Measurements from ENCODE around the gene F13B. TPM values are rescaled to one million over a fixed set of nuclear protein-coding genes. Genes with fewer than 3 reads are reported as not detected.

The F13B gene
- total and polyA plus RNA-seq, 2 donors (not counting 3 experiments of a cell fraction or from before 2014, with no cell fraction given) = not detected

GRCh38 chr1:197096137-197096536, 29.1 kb upstream of the F13B start:
- Histone ChIP-seq H3K4me3 (replicated peaks in 1 of 3; ENCODE audit: insufficient read depth in 1 of 3, low read depth in 1 of 3, low read length in 3 of 3) (no peak overlapping the region), H3K9me3 (replicated peaks; ENCODE audit: control insufficient read depth, insufficient read depth, low read length) (no peaks in the 10 kb centered on the region), H3K27ac (ENCODE audit: insufficient read depth, low read depth, low read length) (no peak overlapping the region), H2AFZ (ENCODE audit: low read depth, low read length) (no peak overlapping the region), H3K79me2 (ENCODE audit: control insufficient read depth, insufficient read depth, low read length) (no peaks in the 10 kb centered on the region), H4K20me1 (replicated peaks; ENCODE audit: control insufficient read depth, extremely low read depth, insufficient read depth, low read length) (no peaks in the 10 kb centered on the region), H3K36me3 (ENCODE audit: control insufficient read depth in 2 of 2, extremely low read depth in 1 of 2, insufficient read depth in 2 of 2, low read length in 2 of 2) (peaks cover 0 to 2% of the 10 kb centered on the region in 2 experiments), H3K4me2 (ENCODE audit: insufficient read depth, low read length) (no peak overlapping the region), H3K9me1 (replicated peaks; ENCODE audit: control insufficient read depth, extremely low read depth, insufficient read depth, low read length) (no peaks in the 10 kb centered on the region), H3K27me3 (ENCODE audit: control insufficient read depth in 2 of 2, insufficient read depth in 2 of 2, low read length in 2 of 2) (no peaks in the 10 kb centered on the region), H3K9ac (replicated peaks; ENCODE audit: extremely low read depth, insufficient read depth, low read length) (no peak overlapping the region), H3K4me1 (ENCODE audit: control insufficient read depth, extremely low read depth, insufficient read depth, low read length) (no peaks in the 10 kb centered on the region)
- FAIRE-seq (no peak), DNase-seq (ENCODE audit: low read depth, low spot score) (no peak)
- no TSS peak for BruUV-seq (replicated peaks)
- no peak for TF ChIP-seq EZH2 (IDR thresholded peaks at IDR 0.05; ENCODE audit: borderline replicate concordance, low read depth, low read length, severe bottlenecking)
- TF ChIP-seq FOS (IDR thresholded peaks at IDR 0.05; ENCODE audit: borderline replicate concordance, insufficient read depth, low read length) = no peak
- TF ChIP-seq POLR2A (IDR thresholded peaks at IDR 0.05; ENCODE audit: low read depth, low read length) = no peak
- no peak for TF ChIP-seq CTCF (IDR thresholded peaks at IDR 0.05; ENCODE audit: extremely low read depth in 1 of 2, insufficient read depth in 1 of 2, low read depth in 1 of 2, low read length in 2 of 2)
- no peak for TF ChIP-seq MYC (IDR thresholded peaks at IDR 0.05; ENCODE audit: low read depth, low read length)
- no peak for TF ChIP-seq MAX (IDR thresholded peaks at IDR 0.05; ENCODE audit: insufficient read depth, insufficient read length)
- TF ChIP-seq POLR2AphosphoS5 (IDR thresholded peaks at IDR 0.05; ENCODE audit: insufficient read depth, low read depth, low read length) = no peak
- no peak for TF ChIP-seq GATA2 (IDR thresholded peaks at IDR 0.05; ENCODE audit: insufficient read depth, insufficient read length, low read depth, low read length)
- no peak for TF ChIP-seq JUN (IDR thresholded peaks at IDR 0.05; ENCODE audit: borderline replicate concordance, insufficient read depth, insufficient read length, low read depth)
- intact Hi-C loops (cut with micrococcal nuclease) (no loop called here), dilution Hi-C loops (cut with MboI; ENCODE audit: extremely low pct_ligation_motif_present, low sequenced_read_pairs) (no loop called here)
- CTCF ChIA-PET = no interaction called here
- POLR2A ChIA-PET = no interaction called here
